ENCODE results near the gene GAS5.

GRCh38 chr1:173871500-173871899, 3.7 kb upstream of the GAS5 start:
- no peak for TF ChIP-seq CTCF (conservative IDR thresholded peaks at IDR 0.05 in 1 of 2, IDR thresholded peaks at IDR 0.05 in 1 of 2; ENCODE audit: extremely low read depth in 1 of 2, insufficient read depth in 1 of 2, low read depth in 1 of 2, low read length in 2 of 2)
- no peak for TF ChIP-seq EZH2 (IDR thresholded peaks at IDR 0.05; ENCODE audit: borderline replicate concordance, low read length)
